Peyer's patch (tissue), 4 donors: ENCODE data around the gene BCL7A. TPM values are rescaled to one million over a fixed set of nuclear protein-coding genes. Genes with fewer than 3 reads are reported as not detected.

Experiments used
- DNase-seq, 3 donors: peaks; one replicate each; pipeline ENCODE4 v3.0.0-alpha.2; 2017 to 2019
- H3K27ac ChIP-seq, 4 donors: fragments of 200-600 bp; sonication (generic); one replicate each; pipeline ENCODE4 v1.5.1; 2016 to 2019
- H3K27me3 ChIP-seq, 2 donors: fragments of 200-600 bp; sonication (generic); one replicate each; pipeline ENCODE4 v1.5.1; 2019
- H3K36me3 ChIP-seq, 3 donors: fragments of 200-600 bp; sonication (generic); one replicate each; pipeline ENCODE4 v1.5.1; 2016 to 2019
- H3K4me1 ChIP-seq, 4 donors: fragments of 200-600 bp; sonication (generic); one replicate each; pipeline ENCODE4 v1.5.1; 2016 to 2019
- H3K4me3 ChIP-seq, 4 donors: fragments of 200-600 bp; sonication (generic); 1 replicate in 3 of 4; 2 replicates in 1 of 4; pipeline ENCODE4 v1.5.1; 2016 to 2019; ENCODE audit warnings: mild to moderate bottlenecking in 1 of 4
- H3K9me3 ChIP-seq, 4 donors: fragments of 200-600 bp; sonication (generic); one replicate each; pipeline ENCODE4 v1.5.1; 2016 to 2019; ENCODE audit warnings: mild to moderate bottlenecking in 1 of 4
- POLR2A ChIP-seq, 2 donors: fragments of 450-650 bp; IDR thresholded peaks; one replicate each; pipeline ENCODE4 v1.5.1; 2017; ENCODE audit warnings: antibody characterized with exemption in 2 of 2, mild to moderate bottlenecking in 2 of 2, moderate library complexity in 2 of 2
- total RNA-seq, 4 donors: library from RNA; depleted of rRNA; stranded (reverse); fragments of >200 nt; gene quantifications; one replicate each; pipeline ENCODE4 v1.1.0, GENCODE V29; 2016
- TF ChIP-seq, protein P1 (sequence below), 6 experiments: fragments of 450-650 bp in 4 of 6; fragments of 200-600 bp in 2 of 6; sonication (generic) in 1 of 6; IDR thresholded peaks; one replicate each; pipeline ENCODE4 v1.5.1; 2017 to 2019; ENCODE audit warnings: antibody characterized with exemption in 6 of 6, mild to moderate bottlenecking in 3 of 6, moderate library complexity in 1 of 6

Gene BCL7A
- total RNA-seq, 4 donors from 2014 or later: 3.3 to 23.9 (median 4.4) TPM

DNA sequence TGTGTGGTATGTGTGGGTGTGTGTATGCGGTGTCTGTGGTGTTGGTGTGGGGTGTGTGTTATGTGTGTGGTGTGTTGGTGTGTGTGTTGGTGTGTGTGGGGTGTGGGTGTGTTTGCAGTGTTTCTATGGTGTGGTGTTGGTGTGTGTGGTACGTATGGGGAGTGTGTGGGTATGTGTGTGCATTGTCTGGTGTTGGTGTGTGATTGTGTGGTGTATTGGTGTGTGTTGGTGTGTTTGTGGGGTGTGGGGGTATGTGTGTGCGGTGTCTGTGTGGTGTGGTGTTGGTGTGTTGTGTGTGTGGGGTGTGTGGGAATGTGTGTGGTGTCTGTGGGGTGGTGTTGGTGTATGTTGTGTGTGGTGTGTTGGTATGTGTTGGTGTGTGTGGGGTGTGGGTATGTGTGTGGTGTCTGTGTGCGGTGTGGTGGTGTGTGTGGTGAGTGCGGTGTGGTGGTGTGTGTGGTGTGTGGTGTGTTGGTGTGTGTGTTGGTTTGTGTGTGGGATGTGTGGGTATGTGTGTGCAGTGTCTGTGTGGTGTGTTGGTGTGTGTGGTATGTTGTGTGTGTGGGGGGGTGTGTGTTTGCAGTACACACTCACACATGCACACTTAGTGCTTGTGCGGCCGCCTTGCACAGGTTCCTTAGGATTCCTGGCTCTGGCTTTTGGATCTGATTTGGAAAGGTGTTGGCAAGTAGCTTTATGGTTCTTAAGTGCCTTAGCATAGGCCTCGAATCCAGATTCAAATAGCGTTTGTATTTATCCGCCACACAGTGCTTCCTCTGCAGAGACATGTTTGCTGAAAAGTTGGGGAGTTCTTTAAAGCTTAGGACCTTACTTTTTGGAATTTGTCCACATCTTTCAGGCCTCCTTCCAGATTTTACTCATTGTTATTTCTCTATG is 73.3 kb downstream of the BCL7A start:
- Histone ChIP-seq H3K9me3 (no peaks in the 10 kb centered on the region), H3K36me3 (no peaks in the 10 kb centered on the region), H3K27ac (peak overlapping the region in 2 of 4 donors; percentile 34 to 72), H3K4me3 (no peak overlapping the region), H3K27me3 (no peaks in the 10 kb centered on the region), H3K4me1 (peaks cover 4 to 74% (median 13%) of the 10 kb centered on the region in 4 donors)
- TF ChIP-seq, protein P1, sequence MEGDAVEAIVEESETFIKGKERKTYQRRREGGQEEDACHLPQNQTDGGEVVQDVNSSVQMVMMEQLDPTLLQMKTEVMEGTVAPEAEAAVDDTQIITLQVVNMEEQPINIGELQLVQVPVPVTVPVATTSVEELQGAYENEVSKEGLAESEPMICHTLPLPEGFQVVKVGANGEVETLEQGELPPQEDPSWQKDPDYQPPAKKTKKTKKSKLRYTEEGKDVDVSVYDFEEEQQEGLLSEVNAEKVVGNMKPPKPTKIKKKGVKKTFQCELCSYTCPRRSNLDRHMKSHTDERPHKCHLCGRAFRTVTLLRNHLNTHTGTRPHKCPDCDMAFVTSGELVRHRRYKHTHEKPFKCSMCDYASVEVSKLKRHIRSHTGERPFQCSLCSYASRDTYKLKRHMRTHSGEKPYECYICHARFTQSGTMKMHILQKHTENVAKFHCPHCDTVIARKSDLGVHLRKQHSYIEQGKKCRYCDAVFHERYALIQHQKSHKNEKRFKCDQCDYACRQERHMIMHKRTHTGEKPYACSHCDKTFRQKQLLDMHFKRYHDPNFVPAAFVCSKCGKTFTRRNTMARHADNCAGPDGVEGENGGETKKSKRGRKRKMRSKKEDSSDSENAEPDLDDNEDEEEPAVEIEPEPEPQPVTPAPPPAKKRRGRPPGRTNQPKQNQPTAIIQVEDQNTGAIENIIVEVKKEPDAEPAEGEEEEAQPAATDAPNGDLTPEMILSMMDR (IDR thresholded peaks at IDR 0.05): no peak
- TF ChIP-seq POLR2A (IDR thresholded peaks at IDR 0.05): no peak
- DNase-seq: peak in 1 of 3 donors; percentile 37

DNA sequence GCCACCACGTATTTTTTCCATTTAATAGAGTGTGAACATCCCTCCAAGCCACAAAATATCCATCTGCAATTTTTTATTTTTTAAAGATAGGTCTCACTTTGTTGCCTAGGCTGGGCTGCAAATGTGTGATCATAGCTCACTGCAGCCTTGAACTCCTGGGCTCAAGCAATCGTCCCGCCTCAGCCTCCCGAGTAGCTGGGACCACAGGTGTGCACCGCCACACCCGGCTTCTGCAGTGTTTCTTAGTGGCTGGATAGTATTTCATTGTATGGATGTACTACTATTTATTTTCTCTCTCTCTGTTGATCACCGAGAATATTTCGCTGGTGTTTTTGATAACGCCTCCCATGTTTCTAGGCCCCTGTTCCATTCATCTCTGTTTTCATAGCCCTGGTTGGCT is 74.3 kb downstream of the BCL7A start:
- H3K9me3 ChIP-seq: no peaks in the 10 kb centered on the region
- H3K27ac ChIP-seq: peak overlapping the region in 3 of 4 donors; percentile 18 to 83 (median 81)
- H3K4me3 ChIP-seq: no peak overlapping the region
- DNase-seq: peak in 2 of 3 donors; percentile 9 to 10
- peaks cover 4 to 77% (median 15%) of the 10 kb centered on the region in 4 donors for H3K4me1 ChIP-seq
- no peaks in the 10 kb centered on the region for H3K36me3 ChIP-seq
- TF ChIP-seq POLR2A (IDR thresholded peaks at IDR 0.05): no peak
- TF ChIP-seq, protein P1 (IDR thresholded peaks at IDR 0.05): no peak
- no peaks in the 10 kb centered on the region for H3K27me3 ChIP-seq

DNA sequence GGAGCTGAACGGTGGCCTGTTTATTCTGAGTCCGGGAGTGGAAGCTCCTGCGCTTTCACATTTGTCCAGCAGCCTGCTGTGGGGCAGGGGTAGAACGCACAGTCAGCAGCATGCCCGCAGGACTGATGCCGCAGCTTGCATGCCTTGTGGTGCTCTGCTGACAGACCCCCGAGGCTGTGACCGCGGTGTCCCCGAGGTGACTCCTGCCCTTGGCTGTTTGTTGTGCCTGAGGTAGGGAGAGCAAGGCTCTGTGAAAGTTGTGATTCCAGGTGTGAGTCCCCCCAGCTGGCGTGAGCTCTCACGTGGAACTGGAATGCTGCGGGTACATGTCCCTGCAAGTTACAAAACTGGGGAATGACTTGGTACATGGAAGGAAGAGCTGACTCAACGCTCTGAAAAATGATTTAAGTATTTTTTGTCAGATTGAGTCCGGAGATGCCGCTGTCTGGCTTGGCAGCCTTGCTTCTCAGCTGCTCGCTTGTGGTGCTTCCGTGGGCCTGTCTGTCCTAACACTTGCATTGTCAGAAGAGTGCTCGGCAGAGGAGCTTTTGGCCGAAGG is 75.0 kb downstream of the BCL7A start:
- TF ChIP-seq, protein P1 (IDR thresholded peaks at IDR 0.05): no peak
- no peak for TF ChIP-seq POLR2A (IDR thresholded peaks at IDR 0.05)
- no peaks in the 10 kb centered on the region for H3K27me3 ChIP-seq
- peaks cover 4 to 74% (median 15%) of the 10 kb centered on the region in 4 donors for H3K4me1 ChIP-seq
- no peak overlapping the region for H3K4me3 ChIP-seq
- peak overlapping the region; percentile 18 to 83 (median 69) for H3K27ac ChIP-seq
- H3K9me3 ChIP-seq: no peaks in the 10 kb centered on the region
- H3K36me3 ChIP-seq: no peaks in the 10 kb centered on the region
- DNase-seq: peak in 2 of 3 donors; percentile 48 to 50

DNA sequence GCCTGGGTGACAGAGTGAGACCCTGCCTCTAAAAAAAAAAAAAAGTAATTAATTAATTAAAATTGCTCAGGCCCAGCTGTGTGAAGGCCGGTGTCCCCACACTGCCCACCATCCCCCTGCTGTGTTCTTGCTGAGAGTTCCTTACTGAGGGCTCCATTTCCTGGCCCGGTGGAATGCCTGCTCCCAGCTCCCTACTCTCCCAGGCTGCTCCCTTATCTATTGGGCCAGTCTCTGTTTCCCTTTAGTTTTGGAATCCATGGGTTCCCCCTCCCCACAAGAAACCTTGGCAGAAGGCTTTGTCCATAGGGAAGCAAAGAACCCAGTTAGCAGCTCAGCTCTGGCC is 75.9 kb downstream of the BCL7A start:
- DNase-seq: no peak
- peaks cover 8 to 74% (median 15%) of the 10 kb centered on the region in 4 donors for H3K4me1 ChIP-seq
- no peak overlapping the region for H3K4me3 ChIP-seq

DNA sequence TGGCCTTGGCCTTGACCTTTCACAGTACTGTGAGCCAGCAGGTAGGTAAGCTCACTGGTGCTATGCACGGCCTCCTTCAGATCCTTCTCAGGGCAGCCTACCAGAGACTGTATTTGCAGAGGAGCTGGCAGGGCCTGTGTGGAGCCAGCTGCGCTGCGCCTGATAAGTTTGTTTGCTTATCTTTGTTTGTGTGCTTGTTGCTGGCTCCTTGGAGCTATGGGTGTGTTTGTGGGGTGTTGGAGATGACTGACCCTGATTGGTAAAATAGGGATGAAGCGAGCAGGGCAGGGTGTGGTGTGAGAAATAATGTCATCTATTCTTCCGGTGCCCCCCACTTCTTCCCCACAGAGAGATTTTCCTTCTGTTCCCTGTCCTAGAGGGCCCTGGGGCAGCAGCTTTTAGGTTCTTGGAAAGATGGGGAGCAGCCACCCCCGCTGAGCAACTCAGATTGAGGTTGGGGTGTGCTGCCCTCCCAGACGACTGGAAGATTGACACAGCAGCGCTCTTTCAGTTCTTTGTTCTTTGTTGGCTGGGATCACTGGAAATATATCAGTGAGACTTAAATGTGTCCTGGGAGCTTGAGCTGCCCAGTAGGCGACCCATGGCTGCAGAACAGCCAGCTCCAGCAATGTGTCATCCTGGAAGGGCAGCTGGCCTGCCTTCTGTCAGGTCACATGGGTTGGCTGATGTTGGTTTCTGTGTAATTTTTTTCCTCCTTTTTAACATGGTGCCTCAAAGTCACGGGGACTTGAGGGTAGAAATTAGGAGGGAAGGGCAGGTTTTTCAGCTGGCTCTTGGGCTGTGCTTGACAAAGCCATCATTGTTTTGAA is 76.5 kb downstream of the BCL7A start:
- Histone ChIP-seq H3K36me3 (no peaks in the 10 kb centered on the region), H3K4me1 (peaks cover 8 to 79% (median 15%) of the 10 kb centered on the region in 4 donors), H3K27me3 (no peaks in the 10 kb centered on the region), H3K9me3 (no peaks in the 10 kb centered on the region), H3K4me3 (no peak overlapping the region), H3K27ac (peak overlapping the region; percentile 57 to 83 (median 72))
- DNase-seq: peak in 2 of 3 donors; percentile 79 to 84
- TF ChIP-seq POLR2A (IDR thresholded peaks at IDR 0.05): peak in 1 of 2 donors; percentile 20
- TF ChIP-seq, protein P1 (IDR thresholded peaks at IDR 0.05): no peak

More for the DNA sequence above, 75.9 kb downstream of the BCL7A start:
- H3K27ac ChIP-seq: peak overlapping the region; percentile 57 to 83 (median 72)
- H3K27me3 ChIP-seq: no peaks in the 10 kb centered on the region
- TF ChIP-seq POLR2A (IDR thresholded peaks at IDR 0.05): no peak
- TF ChIP-seq, protein P1 (IDR thresholded peaks at IDR 0.05): no peak
- H3K36me3 ChIP-seq: no peaks in the 10 kb centered on the region
- H3K9me3 ChIP-seq: no peaks in the 10 kb centered on the region
